ENCODE data around the gene PHLDB2. TPM values are rescaled to one million over a fixed set of nuclear protein-coding genes. Genes with fewer than 3 reads are reported as not detected.

PHLDB2 gene
- total RNA-seq, 1 experiment from 2014 or later: 13.2 TPM

GRCh38 chr3:111862415-111862814 is 3.4 kb downstream of the PHLDB2 start:
- Histone ChIP-seq H2BK20ac (ENCODE audit: low read depth, low read length, poor library complexity, severe bottlenecking) (no peak overlapping the region), H4K5ac (ENCODE audit: insufficient read length, low read depth, low read length) (no peak overlapping the region), H3K23ac (ENCODE audit: insufficient read length, low read depth, low read length) (no peak overlapping the region), H3K14ac (ENCODE audit: insufficient read depth, low read length) (no peak overlapping the region), H3K27me3 (ENCODE audit: insufficient read depth, low read length) (no peaks in the 10 kb centered on the region; the same call in 1 of the 2 replicates), H2AK5ac (ENCODE audit: insufficient read length, low read length) (no peak overlapping the region), H3K4me2 (ENCODE audit: insufficient read depth, insufficient read length, low read length) (no peak overlapping the region), H4K91ac (ENCODE audit: insufficient read length, low read depth, low read length) (no peak overlapping the region), H3T11ph (ENCODE audit: low read length) (no peak overlapping the region), H4K8ac (replicated peaks; ENCODE audit: insufficient read length, low read depth, low read length) (no peak overlapping the region), H3K4me1 (ENCODE audit: insufficient read depth, low read length) (peaks cover 10% of the 10 kb centered on the region), H3K23me2 (ENCODE audit: insufficient read length, low read depth, low read length, poor library complexity, severe bottlenecking) (peaks cover 15% of the 10 kb centered on the region), H3K18ac (ENCODE audit: insufficient read length, low read depth, low read length) (no peak overlapping the region), H2BK5ac (ENCODE audit: insufficient read length, low read length) (no peak overlapping the region), H3K79me2 (ENCODE audit: insufficient read depth, low read length) (peaks cover 3% of the 10 kb centered on the region; the same call in 1 of the 2 replicates), H3K9ac (ENCODE audit: extremely low read depth, insufficient read length, low read length) (no peak overlapping the region), H3K79me1 (ENCODE audit: insufficient read depth, low read depth, low read length, poor library complexity, severe bottlenecking) (no peaks in the 10 kb centered on the region), H3K4ac (ENCODE audit: low read depth, low read length) (no peak overlapping the region), H3K56ac (ENCODE audit: insufficient read length, low read depth, low read length) (no peak overlapping the region), H2BK12ac (ENCODE audit: insufficient read length, low read depth, low read length) (no peak overlapping the region), H3K27ac (ENCODE audit: insufficient read length, low read depth, low read length) (no peak overlapping the region), H2BK15ac (ENCODE audit: low read depth, low read length) (no peak overlapping the region), H2BK120ac (ENCODE audit: low read depth, low read length, poor library complexity, severe bottlenecking) (no peak overlapping the region), H4K20me1 (ENCODE audit: control insufficient read depth, insufficient read depth, insufficient read length) (no peaks in the 10 kb centered on the region), H2AFZ (ENCODE audit: low read length) (no peak overlapping the region), H3K9me3 (ENCODE audit: control insufficient read depth, low read depth, low read length) (no peaks in the 10 kb centered on the region)
- Mint-ChIP-seq H3K27ac (no peak overlapping the region), H3K4me1 (peaks cover 55% of the 10 kb centered on the region in 2 experiments), H3K4me3 (peak overlapping the region in 1 of 2 experiments; percentile 99; a peak in 1 of 5 replicates), H3K36me3 (ENCODE audit: insufficient read depth in 1 of 3, low read depth in 3 of 3) (no peaks in the 10 kb centered on the region), H3K9me3 (no peaks in the 10 kb centered on the region), H3K27me3 (ENCODE audit: low read depth) (peaks cover 52% of the 10 kb centered on the region)
- WGBS (ENCODE audit: extremely low coverage, insufficient read length, low lambda C conversion rate): no CpG with 5 or more reads among the region's 5 CpGs
- no peak for DNase-seq
- TF ChIP-seq, protein P1, sequence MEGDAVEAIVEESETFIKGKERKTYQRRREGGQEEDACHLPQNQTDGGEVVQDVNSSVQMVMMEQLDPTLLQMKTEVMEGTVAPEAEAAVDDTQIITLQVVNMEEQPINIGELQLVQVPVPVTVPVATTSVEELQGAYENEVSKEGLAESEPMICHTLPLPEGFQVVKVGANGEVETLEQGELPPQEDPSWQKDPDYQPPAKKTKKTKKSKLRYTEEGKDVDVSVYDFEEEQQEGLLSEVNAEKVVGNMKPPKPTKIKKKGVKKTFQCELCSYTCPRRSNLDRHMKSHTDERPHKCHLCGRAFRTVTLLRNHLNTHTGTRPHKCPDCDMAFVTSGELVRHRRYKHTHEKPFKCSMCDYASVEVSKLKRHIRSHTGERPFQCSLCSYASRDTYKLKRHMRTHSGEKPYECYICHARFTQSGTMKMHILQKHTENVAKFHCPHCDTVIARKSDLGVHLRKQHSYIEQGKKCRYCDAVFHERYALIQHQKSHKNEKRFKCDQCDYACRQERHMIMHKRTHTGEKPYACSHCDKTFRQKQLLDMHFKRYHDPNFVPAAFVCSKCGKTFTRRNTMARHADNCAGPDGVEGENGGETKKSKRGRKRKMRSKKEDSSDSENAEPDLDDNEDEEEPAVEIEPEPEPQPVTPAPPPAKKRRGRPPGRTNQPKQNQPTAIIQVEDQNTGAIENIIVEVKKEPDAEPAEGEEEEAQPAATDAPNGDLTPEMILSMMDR (conservative IDR thresholded peaks at IDR 0.05): no peak

Data from H9 (cell line).